GM18526 (cell line): ENCODE data around the gene COL6A2.

ENCODE experiments used
- POLR2A ChIP-seq: IDR thresholded peaks from 3 replicates; pipeline ENCODE4 v1.6.1; 2011; ENCODE audit not compliant: insufficient read length; ENCODE audit errors: extremely low read depth

Gene COL6A2

DNA sequence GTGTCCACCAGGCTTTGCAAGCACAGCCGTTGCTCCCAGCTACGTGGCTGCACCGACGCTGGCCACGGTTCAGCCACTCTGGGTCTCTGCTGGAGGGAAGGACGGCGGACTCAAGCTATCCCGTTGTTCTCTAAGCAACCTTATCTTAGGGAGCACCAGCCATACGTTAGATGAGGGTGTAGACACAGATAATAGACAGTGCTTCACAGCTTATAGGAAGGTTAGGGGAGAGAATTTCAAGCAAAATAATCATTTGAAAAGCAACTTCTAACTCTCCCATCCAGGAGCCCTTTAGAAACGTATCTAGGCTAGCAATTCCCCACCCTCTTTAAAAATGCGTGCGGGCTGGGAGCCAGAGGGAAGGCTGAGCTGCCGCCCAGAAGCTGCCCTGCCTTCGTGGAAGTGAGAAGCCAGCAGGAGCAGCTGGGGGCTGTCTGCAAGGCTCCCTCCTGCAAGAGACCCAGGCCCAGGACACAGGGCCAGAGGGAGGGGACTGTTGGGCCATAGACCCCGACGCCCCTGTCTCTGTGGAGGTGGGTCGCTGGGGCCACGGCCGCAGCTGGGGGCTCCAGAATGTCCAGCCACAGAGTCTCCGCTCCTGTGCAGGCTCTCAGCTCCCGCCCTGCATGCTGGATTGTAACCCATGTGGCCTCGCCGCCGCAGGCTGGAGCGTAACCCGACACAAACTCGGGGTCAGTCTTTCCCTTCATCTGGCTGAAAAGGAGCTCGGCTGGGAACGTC lies 31.2 kb upstream of the COL6A2 start:
- TF ChIP-seq POLR2A = no peak

DNA sequence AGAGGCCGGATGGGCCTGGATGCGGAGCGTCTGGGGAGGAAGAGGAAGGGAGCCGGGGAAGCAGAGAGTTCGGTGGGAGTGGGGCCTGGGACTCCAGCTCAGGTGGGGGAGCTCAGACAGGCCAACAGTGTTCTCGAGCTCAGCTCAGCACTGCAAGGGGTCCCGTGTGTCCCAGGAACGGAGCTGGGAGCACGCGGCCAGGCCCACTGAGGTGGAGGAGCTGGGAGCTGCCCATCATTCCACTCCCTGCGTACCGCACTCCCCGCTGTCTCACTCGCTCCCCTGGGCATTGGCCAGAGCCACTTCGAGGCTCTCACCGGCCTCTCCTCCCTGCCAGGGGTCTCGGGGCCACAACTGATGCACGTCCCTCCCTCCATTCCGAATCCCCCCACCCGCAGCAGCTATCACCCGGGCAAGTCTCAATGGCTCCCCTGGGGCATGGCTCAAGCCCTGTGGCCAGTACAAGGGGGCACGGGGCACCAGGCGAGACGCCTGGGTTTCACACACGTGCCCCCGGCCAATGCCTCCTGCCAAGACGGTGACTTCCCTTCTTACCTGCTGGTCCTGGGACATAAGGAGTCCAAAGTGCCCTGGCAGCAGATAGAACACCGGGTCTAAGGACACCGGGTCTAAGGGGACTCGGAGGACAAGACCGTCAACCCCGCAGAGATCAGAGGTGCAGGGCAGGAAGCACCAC lies 30.3 kb upstream of the COL6A2 start:
- no peak for TF ChIP-seq POLR2A

DNA sequence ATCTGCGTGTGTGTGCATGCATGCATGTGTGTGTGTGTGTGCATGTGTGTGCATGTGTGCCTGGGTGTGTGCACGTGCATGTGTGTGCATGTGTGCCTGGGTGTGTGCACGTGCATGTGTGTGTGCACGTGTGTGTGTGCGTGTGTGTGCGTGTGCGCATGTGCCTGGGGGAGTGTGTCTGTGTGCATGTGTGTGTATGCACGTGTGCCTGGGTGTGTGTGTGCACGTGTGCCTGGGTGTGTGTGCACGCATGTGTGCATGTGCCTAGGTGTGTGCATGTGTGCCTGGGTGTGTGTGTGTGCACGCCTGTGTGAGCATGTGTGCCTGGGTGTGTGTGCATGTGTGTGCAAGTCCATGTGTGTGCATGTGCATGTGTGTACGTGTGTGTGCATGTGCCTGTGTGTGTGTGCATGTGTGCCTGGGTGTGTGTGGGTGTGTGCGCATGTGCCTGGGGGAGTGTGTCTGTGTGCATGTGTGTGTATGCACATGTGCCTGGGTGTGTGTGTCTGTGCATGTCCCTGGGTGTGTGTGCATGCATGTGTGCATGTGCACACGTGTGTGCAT lies 29.3 kb upstream of the COL6A2 start:
- no peak for TF ChIP-seq POLR2A

DNA sequence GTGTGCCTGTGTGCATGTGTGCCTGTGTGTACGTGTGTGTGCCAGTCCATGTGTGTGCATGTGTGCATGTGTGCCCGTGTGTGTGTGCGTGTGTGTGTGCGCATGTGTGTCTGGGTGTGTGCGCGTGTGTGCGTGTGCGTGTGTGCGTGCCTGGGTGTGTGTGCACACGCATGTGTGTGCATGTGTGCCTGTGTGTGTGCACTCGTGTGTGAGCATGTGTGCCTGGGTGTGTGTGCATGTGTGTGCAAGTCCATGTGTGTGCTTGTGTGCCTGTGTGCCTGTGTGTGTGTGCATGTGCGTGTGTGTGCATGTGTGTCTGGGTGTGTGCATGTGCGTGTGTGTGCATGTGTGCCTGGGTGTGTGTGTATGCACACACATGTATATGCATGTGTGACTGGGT lies 28.7 kb upstream of the COL6A2 start:
- TF ChIP-seq POLR2A = no peak

DNA sequence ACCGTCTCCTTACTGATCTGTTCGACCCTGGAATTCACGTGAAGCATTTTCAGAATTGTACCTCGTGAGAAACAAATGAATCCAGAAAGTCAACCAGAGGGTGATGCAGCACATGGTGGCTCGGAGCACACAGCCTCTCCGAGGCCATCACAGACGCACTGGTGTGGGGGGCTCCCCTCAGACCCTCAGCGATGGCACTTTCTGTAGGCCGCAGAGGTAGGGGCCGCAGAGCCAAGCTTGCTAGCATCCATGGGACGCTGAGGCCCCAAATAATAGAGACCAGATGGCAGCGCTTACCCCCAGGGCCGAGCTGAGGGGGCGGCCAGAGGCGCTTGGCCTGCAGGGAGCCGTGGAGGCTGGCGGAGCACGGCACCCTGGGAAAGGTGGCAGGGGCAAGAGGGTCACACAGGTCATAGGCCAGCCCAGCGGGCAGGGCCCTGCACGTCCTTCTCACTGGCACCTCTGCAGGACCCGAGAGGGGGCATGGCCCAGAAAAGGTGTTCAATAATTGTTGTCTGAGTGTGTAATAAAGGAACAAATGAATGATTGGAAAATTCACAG lies 28.1 kb upstream of the COL6A2 start:
- no peak for TF ChIP-seq POLR2A

DNA sequence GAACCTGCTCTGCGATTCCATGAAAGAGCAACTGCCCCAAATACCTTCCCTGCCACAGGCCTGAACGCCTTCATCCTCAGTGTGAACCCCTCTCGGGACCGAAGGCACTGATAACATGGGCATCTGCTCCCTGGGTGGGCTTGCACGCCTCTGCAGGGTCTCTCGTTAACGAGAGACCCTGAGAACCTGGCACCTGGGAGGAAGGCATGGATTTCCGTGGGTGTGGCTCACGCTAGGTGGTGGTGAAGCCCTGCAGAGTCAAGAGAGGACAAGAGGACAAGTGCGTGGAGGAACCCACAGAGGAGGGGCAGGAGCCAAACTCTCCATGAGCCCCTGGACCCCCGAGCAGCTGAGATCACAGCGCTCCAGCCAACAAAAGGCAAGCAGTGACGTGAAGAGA lies 26.8 kb upstream of the COL6A2 start:
- TF ChIP-seq POLR2A = no peak

DNA sequence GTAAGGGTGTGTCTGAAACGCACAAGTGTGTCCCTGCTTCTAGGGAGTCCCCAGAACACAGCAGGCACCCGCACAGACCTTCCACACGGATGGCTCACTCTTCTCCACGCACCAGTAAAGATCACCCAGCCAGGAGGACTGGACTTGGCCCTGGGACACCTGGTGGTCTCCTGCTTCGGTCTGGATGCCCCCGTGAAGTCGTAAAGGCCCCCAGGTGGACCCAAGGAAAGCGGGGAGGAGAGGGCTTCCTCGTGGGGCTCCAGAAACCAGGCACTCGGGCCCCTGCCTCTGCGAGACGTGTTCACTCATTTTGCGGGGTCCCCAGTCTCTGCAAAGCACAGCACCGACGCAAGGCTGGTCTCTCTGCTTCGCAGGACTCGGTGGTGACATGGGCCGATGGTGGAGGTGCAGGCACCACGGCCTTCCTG lies 20.2 kb upstream of the COL6A2 start:
- no peak for TF ChIP-seq POLR2A

DNA sequence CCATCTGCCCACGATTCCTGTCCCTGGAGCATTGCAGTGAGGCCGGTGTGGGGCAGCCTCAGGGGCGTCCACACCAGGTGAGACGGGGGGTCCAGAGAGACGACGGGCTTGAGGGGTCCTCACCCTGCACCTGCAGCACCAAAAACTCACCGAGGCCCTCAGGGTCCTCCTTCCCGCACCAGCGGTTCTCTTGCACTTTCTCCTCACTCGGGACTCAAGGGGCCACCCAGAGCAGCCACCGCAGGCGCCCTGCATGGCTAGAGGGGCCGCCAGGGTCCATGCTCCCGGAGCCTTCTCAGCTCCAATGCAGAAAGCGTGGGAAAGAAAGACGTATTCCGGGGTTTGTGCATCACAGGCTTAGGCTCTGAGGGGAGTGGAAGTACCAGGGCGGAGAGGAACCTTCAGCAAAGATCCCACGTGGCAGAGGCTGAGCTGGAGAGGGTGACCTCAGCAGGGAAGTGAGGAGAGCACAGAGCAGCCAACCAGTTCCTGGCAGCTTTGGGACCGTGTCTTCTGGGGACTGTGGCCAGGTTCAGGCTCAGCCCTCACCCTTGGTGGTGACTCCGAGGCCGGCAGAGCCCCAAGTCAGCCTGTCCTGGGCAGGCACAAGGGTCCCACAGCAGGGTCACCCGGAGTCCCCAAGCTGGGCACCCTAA lies 19.5 kb upstream of the COL6A2 start:
- TF ChIP-seq POLR2A = no peak

DNA sequence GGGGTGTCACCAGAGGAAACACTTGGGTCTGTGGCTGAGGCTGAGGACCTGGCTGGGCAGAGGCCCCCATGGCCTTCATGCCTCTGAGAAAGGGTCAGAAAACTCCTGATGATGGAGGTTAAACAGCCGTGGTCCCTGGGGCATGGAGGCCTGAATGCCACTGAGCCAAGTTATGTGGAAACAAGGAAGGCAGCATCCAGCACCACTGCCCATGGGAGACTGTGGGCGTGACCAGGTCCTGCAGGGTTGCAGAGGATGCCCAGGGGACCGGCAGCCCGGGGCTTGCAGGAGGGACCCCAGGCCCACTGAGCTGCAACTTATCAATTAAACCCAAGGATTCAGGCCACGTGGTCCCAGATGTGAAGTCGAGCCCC lies 18.9 kb upstream of the COL6A2 start:
- TF ChIP-seq POLR2A = no peak

DNA sequence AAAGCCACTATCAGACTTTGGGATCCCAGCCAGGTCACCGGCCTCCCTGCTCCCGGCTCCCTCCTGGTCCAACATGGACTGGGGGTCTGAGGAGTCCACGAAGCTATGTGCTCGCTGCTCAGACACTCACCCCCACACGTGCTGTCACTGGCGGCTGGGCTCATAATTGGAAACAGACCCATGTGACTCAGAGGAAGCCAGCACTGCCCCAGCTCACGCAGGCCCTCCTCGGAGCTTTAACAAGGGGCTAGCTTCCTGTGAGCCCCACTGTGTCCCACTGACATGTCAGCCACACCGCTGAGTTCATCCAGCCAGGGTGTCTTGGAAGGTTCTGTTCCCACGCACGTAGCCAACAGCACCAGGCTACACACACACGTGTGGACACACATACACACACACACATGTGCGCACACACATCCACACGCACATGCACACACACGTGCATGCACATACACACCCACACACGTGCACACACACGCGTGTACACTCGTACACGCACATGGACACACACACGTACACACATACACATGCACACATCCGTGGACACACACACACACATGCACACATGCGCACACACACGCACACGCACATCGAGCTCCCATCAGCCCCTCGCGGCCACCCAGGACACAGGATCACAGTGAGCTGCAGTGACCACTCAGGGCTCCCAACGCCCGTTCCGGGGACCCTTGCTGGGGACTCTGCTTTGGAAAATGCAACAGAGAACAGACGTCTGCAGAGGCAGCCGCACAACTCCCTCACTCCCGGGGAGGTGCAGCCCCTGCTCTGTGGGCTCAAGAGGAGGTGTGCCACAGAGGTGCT lies 18.4 kb upstream of the COL6A2 start:
- no peak for TF ChIP-seq POLR2A

DNA sequence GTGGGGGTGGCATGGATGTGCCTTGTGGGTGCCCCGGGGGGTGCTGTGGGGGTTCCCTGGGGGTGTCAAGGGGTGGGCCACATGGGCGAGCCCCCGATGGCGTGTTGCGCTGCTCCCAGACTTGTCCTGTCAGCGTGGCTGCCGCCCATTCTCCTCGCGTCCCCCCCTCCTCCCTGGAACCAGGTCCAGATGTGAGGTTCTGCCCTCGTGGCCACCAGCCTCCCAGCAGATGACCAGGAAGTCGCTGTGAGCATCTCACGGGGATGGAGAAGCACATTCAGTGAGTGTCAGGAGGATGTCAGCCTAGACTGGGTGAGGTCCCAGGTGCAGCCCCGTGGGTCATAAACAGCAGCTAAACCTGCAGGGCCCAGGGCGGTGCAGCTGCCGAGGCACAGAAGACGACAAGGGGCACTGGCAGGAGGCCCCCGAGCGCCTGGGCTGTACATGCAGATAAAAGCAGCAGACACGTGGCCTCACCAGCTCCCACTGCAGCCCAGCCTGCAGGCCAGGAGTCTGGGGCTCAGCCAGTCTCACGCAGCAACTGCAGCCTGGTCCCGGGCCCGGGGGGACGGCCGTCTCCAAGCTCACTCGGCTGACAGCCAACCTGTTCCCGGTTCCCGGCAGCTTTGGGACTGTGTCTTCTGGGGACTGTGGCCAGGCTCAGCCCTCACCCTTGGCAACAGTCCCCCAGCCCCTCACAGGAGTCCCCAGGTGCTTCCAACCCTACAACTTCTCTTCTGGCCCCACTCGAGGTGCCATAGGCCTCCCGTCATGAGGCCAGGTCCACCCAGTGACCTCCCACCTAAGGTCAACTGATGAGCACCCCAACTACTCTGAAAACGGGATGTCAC lies 17.5 kb upstream of the COL6A2 start:
- TF ChIP-seq POLR2A = no peak

DNA sequence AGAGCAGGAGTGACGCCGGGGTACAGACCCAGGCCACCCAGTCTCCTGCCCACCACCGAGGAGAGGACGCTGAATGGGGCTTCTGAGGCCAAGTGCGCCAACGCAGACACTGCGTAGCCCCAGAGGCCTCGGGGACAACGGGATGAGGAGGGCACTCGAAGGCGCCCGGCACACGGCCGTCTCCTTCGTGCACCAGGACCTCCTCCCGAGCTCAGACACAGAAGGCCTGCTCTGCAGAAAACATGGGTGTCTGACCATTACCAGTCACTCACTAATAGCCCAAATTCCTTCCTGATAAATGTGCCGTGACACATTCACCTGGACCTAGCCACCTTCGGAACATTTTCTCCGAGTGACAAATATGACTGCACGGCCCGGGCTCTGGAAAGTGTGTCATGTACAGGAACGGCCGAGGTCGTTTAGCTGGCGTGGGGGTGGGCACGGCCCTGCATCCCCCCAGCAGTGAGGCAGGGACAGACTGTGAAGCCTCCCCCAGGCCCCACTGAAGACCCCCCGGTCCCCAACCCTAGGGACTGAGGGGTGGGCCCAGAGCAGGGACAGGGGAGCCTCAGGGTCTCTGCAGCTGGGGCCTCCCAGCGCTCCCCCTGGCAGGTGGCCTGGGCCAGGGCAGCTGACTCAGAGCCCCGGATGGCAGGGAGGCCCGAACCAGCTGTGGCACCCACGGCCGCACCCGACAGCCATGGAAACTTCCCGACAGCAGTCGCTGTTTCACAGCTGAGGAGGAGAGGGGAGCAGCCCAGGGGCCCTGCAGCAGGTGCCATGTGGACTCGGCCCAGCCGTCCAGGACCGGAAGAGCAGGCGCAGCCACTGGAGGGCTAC lies 16.7 kb upstream of the COL6A2 start:
- TF ChIP-seq POLR2A = no peak
